GM18505 (cell line): Measurements from ENCODE around the gene STX4.

Source experiments
- ATAC-seq: cut with Tn5 transposase; IDR thresholded peaks from one replicate; pipeline ENCODE4 v1.9.1; 2021; ENCODE audit not compliant: unreplicated experiment
- POLR2A ChIP-seq: IDR thresholded peaks from 4 replicates; pipeline ENCODE4 v1.6.1; 2011; ENCODE audit warnings: borderline replicate concordance; ENCODE audit not compliant: insufficient read depth, insufficient read length; ENCODE audit errors: extremely low read depth

Gene STX4

DNA sequence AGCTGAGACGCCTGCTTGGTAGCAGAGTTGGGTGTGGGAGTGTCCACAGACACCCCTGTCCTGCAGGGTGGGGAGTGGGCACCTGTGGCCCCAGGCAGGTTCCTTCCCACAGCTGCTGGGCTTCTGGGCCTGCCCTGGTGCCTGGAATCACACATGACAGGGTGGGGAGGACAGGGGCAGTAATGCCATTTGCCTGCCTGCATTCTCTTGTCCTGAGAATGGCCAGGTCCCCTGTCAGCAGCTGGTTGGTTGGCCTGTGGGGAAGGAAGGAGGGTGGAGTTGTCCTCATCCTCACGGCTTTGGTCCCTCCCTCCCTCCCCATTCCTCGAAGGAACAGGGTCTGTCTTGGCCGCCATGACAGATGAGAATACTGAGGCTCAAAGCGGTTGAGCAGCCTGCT, 50.2 kb downstream of the STX4 start:
- no peak for TF ChIP-seq POLR2A
- ATAC-seq = no peak

GRCh38 chr16:31083981-31084380, 50.6 kb downstream of the STX4 start:
- ATAC-seq = no peak
- no peak for TF ChIP-seq POLR2A

DNA sequence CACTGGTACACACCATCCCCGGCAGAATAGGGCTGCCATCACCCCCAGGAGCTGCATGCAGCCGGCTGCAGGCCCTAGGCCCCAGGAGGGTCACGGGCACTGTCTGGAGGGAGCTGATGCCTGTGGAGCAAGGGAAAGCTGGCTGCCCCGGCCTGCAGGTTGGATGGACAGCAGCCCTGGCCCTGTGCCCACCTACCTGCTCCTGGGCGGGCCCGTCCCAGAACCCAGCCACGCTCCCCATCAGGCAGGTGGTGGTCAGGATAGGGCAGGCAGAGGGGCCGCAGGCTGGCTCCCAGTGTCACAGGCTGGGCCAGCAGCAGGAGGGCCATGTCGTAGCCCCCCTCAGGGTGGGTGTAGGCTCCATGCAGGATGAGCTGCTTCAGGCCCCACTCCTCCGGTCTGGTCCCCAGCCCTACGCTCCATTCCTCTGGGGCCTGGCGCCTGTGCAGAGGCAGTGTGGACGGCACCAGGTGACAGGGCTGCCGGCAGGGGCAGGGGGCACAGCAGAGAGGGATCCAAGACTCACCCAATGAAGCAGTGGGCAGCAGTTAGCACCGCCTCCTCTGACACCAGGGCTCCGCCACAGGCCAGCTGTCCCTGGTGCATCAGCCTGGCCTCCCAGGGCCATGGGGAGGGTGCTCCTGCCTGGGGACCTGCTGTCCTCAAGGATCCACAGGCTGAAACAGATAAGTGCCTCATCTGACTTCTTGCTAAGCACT, 51.4 kb downstream of the STX4 start:
- TF ChIP-seq POLR2A = no peak
- no peak for ATAC-seq

- no peak for ATAC-seq
Observed at GRCh38 chr16:31085411-31085810, 52.1 kb downstream of the STX4 start.

GRCh38 chr16:31085873-31086628, 52.7 kb downstream of the STX4 start:
- no peak for ATAC-seq
- TF ChIP-seq POLR2A = no peak

More at GRCh38 chr16:31085411-31085810, 52.1 kb downstream of the STX4 start:
- no peak for TF ChIP-seq POLR2A

DNA sequence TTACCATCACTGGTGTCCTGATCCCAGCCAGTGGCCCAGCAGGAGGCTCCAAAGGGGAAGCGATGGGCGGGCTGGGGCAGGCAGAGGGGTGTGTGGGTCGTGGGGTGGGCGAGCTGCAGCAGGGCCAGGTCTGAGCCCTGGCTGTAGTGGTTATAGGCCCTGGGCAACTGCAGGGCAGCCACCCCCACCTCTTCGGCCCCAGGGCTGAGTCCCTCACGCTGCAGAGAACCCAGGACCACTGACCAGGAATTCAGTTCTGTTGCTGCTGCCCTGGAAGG, 53.2 kb downstream of the STX4 start:
- ATAC-seq = no peak
- no peak for TF ChIP-seq POLR2A

DNA sequence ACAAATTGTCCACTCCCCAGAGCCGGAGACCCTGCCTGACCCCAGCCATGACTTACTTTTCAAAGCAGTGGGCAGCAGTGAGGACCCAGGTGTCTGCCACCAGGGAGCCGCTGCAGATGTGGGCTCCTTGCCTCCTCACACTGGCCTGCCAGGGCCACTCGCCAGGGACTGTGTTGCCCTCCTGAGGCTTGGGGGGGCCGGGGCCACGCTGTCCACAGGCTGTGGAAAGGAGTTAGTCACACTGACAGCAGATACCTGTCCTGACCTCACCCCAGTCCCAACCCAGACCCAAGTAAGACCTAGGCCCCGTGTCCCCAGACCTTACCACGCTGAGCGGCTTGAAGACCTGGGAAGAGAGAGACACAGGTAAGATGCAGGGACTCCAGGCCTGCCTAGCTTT, 54.1 kb downstream of the STX4 start:
- no peak for TF ChIP-seq POLR2A
- no peak for ATAC-seq

DNA sequence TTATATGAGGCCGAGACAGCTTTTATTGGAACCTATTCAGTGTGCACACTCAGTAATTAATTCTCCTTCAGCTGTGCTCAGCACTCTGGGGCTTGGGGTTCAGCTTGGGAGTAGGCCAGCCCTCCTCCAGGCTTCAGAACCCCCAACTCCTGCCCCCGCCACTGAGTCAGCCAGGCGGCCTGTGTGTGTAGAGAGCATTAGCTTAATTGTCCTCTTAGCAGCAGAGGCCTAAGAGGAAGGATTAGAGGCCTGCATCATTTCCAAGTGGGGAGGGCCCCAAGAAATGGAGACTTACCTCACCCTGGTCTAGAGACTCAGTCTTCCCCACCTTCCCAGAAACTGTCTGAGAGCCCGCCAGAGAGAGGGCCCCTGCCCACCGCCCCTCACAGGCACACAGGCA, 54.6 kb downstream of the STX4 start:
- no peak for TF ChIP-seq POLR2A
- no peak for ATAC-seq

DNA sequence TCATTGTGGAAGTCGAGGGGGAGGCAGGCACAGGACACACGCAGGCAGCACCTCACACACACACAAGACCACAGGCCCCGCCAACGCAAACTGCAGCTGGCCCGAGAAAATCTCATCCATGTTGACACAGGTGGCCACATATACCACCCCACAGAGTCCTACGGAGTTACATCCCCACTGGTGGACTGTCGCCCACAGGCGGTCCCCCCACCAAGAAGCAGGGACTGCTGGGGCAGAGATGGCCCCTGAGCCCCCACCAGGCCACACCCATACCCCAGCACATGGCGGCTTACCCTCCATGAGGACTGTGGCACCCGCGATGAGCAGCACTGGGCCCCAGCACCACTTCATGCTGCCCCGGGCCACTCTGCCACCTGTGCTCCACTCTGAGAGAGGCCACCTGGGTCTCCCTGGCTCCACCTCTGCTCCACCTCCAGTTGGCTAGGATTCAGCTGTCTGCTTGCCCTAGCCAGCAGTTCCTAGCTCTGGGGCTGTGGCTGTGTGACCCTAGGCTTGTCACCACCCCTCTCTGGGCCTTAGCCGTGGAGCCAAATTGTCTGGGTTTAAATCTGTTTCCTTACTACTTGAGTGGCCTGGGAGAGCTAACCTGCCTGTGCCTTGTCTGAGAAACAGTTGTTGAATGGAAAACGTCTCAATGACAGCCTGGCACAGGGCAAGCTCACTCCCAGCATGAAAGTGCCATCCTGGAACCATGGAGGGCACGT, 55.3 kb downstream of the STX4 start, which contains the start of gene PRSS53:
TSS of gene PRSS53 (minus strand) at position 485 of the 725 bp plus-strand sequence. CDS start at position 351, 134 bp downstream.
- TF ChIP-seq POLR2A = no peak

DNA sequence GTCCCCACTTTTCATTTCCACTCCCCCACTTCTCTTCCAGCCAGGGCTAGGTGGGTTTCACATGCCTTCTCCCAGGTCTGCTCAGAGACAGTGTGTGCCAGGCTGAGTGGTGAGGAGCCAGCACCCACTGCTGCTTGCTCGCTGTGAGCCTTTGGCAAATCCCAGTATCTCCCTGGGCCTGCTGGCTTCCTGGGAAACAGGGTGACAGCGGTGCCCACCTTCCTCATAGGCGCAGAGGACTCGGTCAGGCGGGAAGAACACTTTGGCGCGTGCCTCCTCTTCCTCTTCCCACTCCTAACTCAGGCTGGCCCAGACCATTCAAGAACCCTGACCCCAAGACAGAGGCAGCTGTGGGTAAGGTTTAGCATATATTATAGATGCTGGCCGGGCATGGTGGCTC, 55.8 kb downstream of the STX4 start:
- TF ChIP-seq POLR2A = no peak
- ATAC-seq = no peak

More for the DNA sequence above, 55.3 kb downstream of the STX4 start, which contains the start of gene PRSS53:
- ATAC-seq = no peak
